ENCODE measurements around the gene STARD9.

Gene STARD9

DNA sequence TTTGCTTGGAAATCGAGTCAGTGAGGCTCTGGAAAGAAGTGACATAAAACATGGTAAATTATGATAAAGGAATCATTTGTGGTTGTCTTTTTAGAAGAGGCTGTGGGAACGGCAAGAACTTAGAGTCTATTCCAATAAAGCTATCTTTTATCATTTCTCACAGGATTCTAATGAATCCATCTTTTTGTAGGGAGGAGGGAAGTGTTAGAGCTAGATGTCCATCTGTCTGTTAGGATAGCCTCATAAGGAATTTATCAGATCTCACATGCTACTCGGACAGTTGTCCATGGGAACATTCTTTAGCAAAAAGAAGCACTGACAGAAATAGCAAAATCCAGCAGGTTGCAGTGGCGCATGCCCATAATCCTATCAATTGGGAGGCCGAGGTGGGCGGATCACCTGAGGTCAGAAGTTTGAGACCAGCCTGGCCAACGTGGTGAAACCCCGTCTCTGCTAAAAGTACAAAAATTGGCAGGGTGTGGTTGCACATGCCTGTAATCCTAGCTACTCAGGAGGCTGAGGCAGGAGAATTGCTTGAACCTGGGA lies 37.0 kb downstream of the STARD9 start:
- DNase-seq (ENCODE audit: low read depth) = no peak
- no peak overlapping the region for H3K4me3 ChIP-seq (ENCODE audit: low read depth, low read length)
- TF ChIP-seq CTCF (IDR thresholded peaks at IDR 0.05; ENCODE audit: control insufficient read depth, extremely low read depth, insufficient read depth) = no peak

DNA sequence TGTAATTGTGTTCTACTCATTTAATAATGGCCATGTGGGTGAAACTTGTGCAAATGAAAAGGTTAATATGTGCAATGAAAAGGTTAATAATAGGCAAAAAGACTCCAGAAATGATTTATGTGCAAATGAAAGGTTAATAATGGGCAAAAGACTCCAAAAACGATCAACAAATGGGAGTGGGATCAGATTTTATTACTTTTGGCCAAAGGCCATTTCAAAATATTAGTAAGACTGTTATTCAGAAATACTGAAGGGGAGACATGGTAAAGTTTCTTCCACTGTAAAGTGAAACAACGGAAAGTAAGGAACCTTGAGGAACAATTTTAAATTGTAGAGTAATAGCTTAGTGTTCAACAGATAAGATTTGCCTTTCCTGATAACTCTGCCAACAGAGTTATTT lies 40.7 kb downstream of the STARD9 start:
- no peak for DNase-seq (ENCODE audit: low read depth)
- no peak overlapping the region for H3K4me3 ChIP-seq (ENCODE audit: low read depth, low read length)
- TF ChIP-seq CTCF (IDR thresholded peaks at IDR 0.05; ENCODE audit: control insufficient read depth, extremely low read depth, insufficient read depth) = no peak

- no peak for TF ChIP-seq CTCF (IDR thresholded peaks at IDR 0.05; ENCODE audit: control insufficient read depth, extremely low read depth, insufficient read depth)
- DNase-seq (ENCODE audit: low read depth) = no peak
- no peak overlapping the region for H3K4me3 ChIP-seq (ENCODE audit: low read depth, low read length)
These were observed 44.4 kb downstream of the STARD9 start for GRCh38 chr15:42619656-42620371.

DNA sequence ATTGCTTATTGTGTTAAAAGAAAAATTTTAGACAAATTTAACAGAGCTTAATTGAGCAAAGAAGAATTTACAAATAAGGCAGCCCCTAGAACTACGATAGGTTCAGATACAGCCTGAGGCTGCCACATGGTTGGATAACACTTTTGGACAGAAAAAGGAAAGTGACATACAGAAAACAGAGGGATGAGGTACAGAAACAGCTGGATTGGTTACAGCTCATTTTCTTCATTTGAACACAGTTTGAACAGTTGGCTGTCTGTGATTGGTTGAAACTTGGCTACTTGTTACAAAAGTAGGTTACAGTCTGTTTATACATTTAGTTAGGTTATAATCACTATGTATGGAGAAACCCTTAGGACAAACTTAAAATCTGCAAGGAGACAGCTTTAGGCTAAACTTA lies 46.0 kb downstream of the STARD9 start:
- TF ChIP-seq CTCF (IDR thresholded peaks at IDR 0.05; ENCODE audit: control insufficient read depth, extremely low read depth, insufficient read depth) = no peak
- DNase-seq (ENCODE audit: low read depth) = no peak
- no peak overlapping the region for H3K4me3 ChIP-seq (ENCODE audit: low read depth, low read length)

- no peak for TF ChIP-seq CTCF (IDR thresholded peaks at IDR 0.05; ENCODE audit: control insufficient read depth, extremely low read depth, insufficient read depth)
- H3K4me3 ChIP-seq (ENCODE audit: low read depth, low read length) = no peak overlapping the region
- no peak for DNase-seq (ENCODE audit: low read depth)
These were observed 46.9 kb downstream of the STARD9 start for GRCh38 chr15:42621996-42622925.

DNA sequence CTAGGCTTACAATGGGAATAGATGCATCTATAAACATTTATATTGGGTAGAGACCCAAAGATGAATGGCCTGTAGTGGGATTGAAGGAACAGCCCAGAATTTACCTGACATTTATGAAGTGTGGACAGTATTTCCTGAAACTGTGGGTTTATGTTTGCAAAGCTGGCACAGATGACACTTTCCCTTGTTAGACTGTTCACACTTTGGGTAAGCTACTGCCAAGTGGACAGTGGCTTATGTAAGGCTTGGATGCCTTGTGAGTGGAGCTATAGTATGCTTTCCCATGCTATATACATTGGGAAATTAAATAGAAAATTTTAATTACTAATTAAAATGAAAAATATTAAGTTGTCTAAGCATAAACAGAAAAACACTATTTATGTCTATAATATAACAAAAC lies 48.5 kb downstream of the STARD9 start:
- no peak for TF ChIP-seq CTCF (IDR thresholded peaks at IDR 0.05; ENCODE audit: control insufficient read depth, extremely low read depth, insufficient read depth)
- peak; percentile 34 for DNase-seq (ENCODE audit: low read depth)
- H3K4me3 ChIP-seq (ENCODE audit: low read depth, low read length) = no peak overlapping the region
